ENCODE measurements around the gene PAIP2.
"Not testable (repeated sequence)": the region's sequence is repeated elsewhere in the genome, so short reads cannot be mapped to it uniquely, and the experiment has no call there.

The PAIP2 gene

GRCh38 chr5:139379626-139380449 lies 38.2 kb downstream of the PAIP2 start:
- DNase-seq, result no peak

DNA sequence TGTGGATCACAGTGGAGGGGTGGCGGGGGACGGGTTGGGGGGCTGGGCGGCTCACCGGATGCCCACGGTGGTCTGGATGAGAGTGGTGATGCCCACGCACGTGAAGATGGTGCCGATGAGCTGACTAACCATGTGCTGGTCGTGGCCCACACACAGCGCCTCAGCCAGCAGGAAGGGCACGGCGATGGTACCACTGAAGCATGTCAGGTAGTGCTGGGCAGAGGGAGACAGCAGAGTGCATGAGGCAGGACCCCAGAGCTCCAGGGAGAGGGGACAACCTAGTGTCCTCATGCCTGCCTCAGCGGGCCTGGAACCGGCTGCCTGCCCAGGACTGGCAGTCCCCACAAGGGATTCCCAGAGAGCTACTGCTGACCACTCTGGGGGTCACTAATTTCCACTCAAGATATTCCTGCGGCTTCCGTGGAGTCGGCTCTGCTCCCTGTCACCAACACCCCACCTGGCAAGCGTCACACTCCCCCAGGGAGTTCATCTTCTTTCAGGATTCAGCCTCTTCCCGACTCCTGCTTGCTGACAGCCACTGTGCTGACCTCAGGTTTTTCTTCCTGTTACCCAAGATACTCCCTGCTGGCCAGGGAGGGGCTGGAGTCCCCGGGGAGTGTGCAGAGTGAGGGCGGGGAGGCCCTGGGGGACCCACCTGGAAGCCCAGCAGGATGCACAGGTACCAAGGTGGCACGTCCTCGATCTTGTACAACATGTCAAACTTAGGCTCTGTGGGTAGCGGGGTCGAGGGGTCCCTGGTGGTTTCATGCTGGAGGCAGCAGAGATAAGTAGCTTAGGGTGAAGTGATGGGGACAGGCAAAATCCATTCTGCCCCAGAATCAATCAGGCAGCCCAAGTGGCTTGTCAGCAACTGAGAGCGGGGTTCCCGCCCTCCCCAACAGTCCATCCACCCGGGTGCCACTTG lies 40.4 kb downstream of the PAIP2 start:
- DNase-seq, result no peak

DNA sequence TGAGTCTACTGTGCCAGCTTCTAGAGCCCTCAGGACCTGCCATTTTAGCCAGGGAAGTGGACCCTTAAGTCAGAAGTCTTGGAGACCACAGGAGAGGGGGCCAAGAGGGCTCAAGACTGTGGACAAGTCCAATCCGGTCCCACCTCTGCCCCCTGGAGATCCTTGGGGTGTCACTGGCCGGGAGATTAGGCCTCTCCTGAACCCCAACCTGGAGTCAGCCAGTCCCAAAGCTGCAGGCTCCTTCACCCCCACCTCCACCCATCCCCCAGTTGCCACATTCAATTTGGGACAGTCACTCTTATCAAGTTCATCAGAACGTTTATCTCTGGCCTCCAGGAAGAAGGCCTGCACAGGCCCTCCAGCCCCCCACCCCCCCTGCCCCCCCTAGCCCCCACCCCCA lies 41.2 kb downstream of the PAIP2 start:
- no peak for DNase-seq

DNA sequence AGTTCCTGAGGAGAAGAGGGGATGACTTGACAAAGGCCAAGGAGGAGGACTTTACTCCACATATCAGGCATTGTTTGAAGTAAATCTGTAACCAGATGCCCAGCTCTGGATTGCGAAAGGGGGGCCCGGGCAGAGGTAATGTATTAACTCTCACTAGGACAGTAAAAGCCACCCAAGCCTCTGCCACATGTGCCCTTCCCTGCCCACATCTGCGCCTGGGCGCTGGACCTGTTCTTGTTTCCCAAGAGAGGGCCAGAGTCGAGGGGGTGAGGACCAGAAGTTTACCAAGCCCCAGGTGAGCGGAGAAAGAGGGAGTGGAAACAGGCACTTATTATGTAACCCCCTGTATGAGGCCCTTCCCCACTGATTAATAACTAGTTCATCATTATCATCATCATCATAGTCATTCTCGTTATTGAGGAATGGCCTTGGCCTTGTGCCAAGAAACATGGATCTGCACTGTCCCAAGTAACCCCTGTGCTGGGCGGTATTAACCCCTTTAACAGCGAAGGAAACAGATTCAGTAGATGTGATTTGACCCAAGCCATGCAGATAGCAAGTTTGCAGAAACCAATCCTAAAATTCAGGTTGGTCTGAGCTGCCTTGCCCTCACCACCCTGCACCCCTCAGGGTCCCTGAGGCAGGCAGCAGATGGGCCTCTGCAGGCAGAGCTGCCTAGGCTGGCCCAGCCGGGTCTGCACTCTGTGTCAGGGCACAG lies 41.8 kb downstream of the PAIP2 start, which contains the start of gene SLC23A1:
TSS of gene SLC23A1 (minus strand) at position 23 of the 718 bp plus-strand sequence. CDS start 44 bp downstream, outside the sequence.
- DNase-seq, result no peak

- DNase-seq, result no peak
Observed at GRCh38 chr5:139383993-139384590, 42.4 kb downstream of the PAIP2 start.

DNA sequence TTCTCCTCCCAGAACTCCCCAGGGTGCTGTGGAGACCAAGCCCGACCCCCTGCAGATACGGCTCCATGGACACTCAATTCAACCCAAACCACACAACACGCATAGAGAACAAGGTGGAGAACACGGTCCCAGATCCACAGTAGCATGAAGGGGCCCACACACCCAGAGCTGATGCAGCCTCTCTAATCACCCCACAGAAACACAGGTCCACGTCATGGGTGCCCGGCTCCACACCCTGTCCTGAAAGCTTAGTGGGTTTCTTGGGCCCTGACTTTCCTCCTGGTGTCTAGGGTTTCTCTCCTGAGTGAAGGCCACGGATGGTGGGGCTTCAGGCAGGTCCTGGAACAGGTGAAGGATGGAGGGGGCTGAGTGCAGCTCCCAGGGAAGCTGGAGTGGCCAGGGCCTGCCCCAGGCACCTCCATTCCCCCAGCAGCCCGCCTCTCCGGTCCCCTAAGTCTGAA lies 43.0 kb downstream of the PAIP2 start:
- no peak for DNase-seq

DNA sequence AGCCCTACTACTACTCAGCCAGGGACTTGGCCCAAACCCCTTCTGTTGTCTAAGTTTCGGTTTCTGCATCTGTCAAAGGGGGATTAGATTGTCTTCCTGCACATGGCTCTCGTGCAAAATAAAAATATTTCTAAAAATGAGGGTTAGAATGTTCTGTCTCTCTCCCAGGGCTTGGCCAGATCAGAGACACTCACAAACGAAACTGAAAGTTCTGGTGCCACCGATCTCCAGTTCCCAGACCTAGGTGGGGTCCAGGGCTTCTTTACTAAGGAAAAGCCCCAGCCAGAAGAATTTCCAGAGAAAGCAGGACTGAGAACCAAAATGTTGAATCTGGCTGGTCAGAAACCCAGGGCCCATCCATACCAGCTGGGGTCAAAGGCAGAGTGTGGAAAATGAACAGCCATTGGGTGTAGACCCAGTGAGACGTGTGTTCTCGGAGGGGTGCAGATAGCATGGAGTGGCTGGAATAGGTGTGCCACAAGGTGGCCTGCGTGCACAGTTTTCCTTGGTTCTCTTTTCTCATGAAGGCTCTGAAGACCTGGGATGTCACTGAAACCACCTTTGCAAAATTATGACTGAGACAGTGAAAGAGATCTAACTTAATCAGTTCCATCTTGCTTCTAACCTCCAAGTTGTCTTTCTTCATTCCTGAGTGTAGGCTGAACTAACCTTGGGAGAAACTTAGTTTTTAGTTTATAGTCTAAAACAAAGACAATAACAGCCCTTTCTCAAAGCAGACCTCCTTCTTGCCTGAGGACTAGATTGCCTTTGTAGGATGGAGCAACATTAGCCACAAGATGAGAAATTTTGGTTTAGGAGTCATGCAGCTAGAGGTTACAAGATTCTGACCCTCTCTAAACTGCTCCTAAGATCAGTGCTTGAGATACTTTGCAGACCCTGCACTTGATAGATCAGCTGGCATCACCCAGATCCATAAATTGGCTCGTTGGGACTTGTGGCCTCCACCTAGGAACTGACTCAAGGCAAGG lies 43.7 kb downstream of the PAIP2 start:
- no peak for DNase-seq

GRCh38 chr5:139386050-139386438 lies 44.4 kb downstream of the PAIP2 start:
- DNase-seq, result no peak

DNA sequence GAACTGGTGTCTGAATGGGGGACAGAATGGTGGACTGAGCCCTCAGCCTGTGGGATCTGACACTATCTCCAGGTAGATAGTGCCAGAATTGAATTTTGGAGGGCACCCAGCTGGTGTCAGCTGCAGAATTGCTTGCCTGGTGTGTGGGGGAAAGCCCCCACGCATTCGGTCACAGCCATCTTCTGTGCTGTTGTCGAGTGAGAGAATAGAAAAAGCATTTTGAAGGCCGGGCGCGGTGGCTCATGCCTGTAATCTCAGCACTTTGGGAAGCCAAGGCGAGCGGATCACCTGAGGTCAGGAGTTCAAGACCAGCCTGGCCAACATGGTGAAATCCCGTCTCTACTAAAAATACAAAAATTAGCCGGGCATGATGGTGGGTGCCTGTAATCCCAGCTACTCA lies 45.3 kb downstream of the PAIP2 start:
- not testable (repeated sequence) for DNase-seq

DNA sequence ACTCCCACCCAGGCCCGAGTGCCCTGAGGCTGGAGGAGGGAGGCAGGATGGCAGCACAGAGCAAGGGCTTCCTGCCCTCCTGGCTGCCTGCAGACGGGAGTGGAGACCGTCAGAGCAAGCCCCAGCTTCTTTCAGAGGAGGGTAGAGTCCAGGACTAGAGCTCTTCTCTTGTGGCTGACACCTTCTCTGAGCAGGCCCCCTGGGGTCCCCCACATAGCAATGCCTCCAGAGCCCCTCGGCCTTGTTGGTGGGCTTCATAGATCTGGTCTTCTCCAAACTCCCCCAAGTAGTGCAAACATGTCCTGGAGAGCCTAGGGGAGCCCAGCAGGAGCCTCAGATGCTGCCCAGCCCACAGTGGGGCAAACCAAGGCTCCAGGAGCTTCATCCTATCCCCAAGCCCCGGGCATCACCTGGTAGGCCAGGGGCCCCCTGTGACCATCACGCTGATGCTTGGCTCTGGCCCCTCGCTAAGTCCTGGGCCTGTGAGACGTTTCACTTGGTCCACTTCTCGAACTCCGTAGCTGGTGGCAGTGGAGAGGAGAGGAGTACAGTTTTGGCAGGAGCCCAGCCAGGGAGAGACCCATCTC lies 46.0 kb downstream of the PAIP2 start:
- DNase-seq, result no peak

DNA sequence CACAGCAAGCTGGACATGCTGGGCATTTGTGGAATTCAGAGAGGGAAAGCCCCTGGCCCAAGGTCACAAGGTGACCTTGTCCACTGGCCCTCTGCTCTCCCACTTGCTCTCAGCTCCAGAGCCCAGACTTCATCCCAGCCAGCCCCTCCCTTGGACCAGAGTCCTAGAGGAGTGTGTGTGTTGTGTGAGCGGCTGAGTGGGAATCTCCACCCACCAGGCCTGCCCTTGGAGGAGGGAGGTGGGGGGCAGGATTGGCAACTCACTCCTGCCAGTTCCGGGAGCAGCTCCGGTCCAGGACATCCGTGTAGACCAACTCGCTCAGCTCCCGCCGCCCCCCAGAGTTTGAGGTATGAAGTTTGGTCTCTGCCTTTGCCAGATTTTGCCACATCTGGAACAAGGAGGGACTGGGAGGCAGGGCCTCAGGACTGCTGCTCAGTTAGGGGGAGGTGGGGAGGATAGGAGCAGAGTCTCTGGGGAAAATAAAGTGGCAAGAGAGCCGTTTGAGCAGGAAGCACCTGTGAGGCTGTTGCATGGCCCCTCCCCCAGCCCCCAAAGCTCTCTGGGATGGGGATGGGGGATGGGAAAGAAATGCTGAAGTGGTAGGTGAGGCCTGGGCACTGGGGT lies 46.7 kb downstream of the PAIP2 start:
- no peak for DNase-seq

- DNase-seq, result no peak
Observed at GRCh38 chr5:139389701-139390638, 48.3 kb downstream of the PAIP2 start, which contains the start of gene MZB1. Gene MZB1 (minus strand): TSS chr5:139389913. CDS start chr5:139389856, 57 bp downstream.

DNA sequence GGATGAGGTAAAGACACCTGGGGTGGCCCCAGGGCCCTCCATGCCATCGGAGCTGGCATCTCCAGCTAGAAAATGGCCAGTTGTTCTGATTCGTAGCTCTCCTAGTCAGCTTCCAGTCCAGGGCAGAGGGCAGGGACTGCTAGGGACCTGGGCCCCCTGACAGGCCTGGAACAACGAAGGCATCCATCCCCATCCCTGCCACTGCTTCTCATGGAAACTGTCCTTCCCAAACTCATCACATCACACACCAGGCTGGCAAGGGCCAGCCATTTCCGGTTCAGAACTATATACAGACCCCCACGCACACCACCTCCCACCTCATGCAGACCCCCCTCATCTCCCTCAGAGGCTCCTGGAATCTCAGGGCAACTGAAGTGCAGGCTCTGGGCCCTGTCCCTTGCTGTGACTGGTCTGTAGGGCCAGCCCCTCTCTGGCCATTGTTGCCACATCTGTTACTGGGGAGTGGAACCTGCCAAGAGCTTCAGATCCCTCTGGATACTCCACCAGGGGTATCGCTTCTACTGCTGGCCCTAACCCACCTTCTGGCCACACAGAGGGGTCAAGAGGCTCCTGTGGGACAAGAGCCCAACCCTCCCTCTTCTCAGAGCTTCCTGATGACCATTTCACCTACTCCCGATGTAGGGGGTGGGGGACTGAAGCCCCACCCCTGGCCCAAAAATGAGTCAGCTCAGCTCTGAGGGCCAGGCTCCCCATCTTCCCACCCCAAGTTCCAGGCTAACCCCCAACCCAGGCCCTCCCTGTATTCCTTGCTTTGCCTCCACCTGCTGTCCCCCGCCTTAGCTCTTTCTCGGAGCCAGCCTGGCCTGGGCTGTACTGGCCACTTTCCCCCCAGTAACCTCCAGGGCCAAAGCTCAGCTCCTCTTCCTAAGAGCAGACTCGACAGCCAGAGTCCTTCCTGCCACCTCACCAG lies 49.2 kb downstream of the PAIP2 start:
- DNase-seq, result no peak

- DNase-seq, result no peak
Observed at GRCh38 chr5:139391570-139392323, 50.1 kb downstream of the PAIP2 start.

- DNase-seq, result no peak
Observed at GRCh38 chr5:139392324-139392677, 50.6 kb downstream of the PAIP2 start.

GRCh38 chr5:139392678-139393496 lies 51.2 kb downstream of the PAIP2 start:
- peak; percentile 79 for DNase-seq
